ENCODE results near the gene MECR.

Gene MECR

DNA sequence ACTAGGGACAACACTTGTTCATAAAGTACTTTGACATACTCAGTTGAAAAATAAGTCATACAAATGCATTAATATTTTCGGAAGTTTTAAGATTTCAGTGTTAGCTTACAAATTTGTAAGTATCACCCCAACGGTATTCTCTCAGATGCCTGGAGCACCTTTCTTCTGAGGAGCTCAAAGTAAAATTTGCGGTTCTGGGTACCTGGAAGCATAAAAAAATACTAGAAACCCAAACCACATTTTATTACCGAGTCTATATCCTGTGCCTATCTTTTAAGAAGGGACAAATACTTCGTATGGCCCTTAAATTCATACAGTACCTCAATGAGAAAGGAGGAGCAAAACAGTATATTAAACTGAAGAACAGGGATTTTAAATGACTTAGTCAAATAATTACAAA, 59.2 kb downstream of the MECR start:
- no peak overlapping the region for H4K91ac ChIP-seq (ENCODE audit: low read length)
- H3K4me1 ChIP-seq (ENCODE audit: control insufficient read depth, insufficient read depth, low read depth, low read length), result peaks cover 2% of the 10 kb centered on the region
- H2BK12ac ChIP-seq (ENCODE audit: low read length in 2 of 2), result no peak overlapping the region
- H3K14ac ChIP-seq (ENCODE audit: low read length in 2 of 2), result no peak overlapping the region
- H3K4me3 ChIP-seq (ENCODE audit: insufficient read depth in 1 of 2, low read depth in 1 of 2, low read length in 2 of 2), result no peak overlapping the region
- no peak overlapping the region for H4K8ac ChIP-seq (ENCODE audit: low read length)
- H3K79me1 ChIP-seq (replicated peaks; ENCODE audit: low read length, poor library complexity, severe bottlenecking), result no peaks in the 10 kb centered on the region
- H3K9ac ChIP-seq (ENCODE audit: low read length), result no peak overlapping the region
- H3K27me3 ChIP-seq (ENCODE audit: control insufficient read depth in 1 of 2, insufficient read depth in 1 of 2, low read length in 2 of 2), result no peaks in the 10 kb centered on the region
- H2BK5ac ChIP-seq (ENCODE audit: low read depth, low read length, poor library complexity, severe bottlenecking), result no peak overlapping the region
- H2BK120ac ChIP-seq (ENCODE audit: low read depth, low read length), result no peak overlapping the region
- no peak overlapping the region for H2AFZ ChIP-seq (ENCODE audit: low read depth, low read length)
- no peak overlapping the region for H2BK15ac ChIP-seq (ENCODE audit: low read depth, poor library complexity, severe bottlenecking)
- H3K4me2 ChIP-seq (ENCODE audit: low read length, poor library complexity, severe bottlenecking), result no peak overlapping the region
- H3K23ac ChIP-seq (ENCODE audit: low read length in 2 of 2), result no peak overlapping the region
- DNase-seq, result no peak
- H3K36me3 ChIP-seq (ENCODE audit: control insufficient read depth in 1 of 2, insufficient read depth in 2 of 2, low read depth in 1 of 2, low read length in 2 of 2), result peaks cover 7 to 31% of the 10 kb centered on the region in 2 experiments
- H3K4ac ChIP-seq (ENCODE audit: low read depth in 1 of 2, low read length in 2 of 2), result no peak overlapping the region
- no peak overlapping the region for H3K27ac ChIP-seq (ENCODE audit: low read length, poor library complexity, severe bottlenecking)
- 100% methylated on average over 3 of the region's 5 CpGs for WGBS
- H2AK5ac ChIP-seq (ENCODE audit: low read length, severe bottlenecking), result no peak overlapping the region
- H3K18ac ChIP-seq (ENCODE audit: low read depth in 1 of 2, low read length in 2 of 2), result no peak overlapping the region
- no peaks in the 10 kb centered on the region for H3K9me3 ChIP-seq (ENCODE audit: control insufficient read depth, low read length)

DNA sequence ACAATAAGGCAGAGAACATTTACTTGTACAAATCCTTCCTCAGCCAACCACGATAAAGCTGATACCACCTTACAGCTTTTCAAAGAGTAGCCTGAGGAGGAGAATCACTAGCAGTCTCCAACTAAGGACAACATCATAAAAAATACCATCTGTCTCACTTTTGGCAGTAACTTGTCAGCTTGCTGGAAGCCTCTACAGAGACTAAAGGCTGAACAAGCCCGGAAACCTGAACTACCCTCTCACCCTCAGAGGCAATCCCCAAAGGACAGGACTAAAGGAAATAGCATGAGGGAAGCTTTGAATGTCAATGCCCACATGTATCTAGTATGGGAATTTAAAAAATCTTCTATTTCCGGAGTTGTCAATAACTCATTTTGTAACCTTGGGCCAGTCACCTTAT, 59.6 kb downstream of the MECR start:
- H2BK15ac ChIP-seq (ENCODE audit: low read depth, poor library complexity, severe bottlenecking), result no peak overlapping the region
- H3K4me2 ChIP-seq (ENCODE audit: low read length, poor library complexity, severe bottlenecking), result no peak overlapping the region
- no peaks in the 10 kb centered on the region for H3K79me1 ChIP-seq (replicated peaks; ENCODE audit: low read length, poor library complexity, severe bottlenecking)
- H3K9me3 ChIP-seq (ENCODE audit: control insufficient read depth, low read length), result no peaks in the 10 kb centered on the region
- H3K14ac ChIP-seq (ENCODE audit: low read length in 2 of 2), result no peak overlapping the region
- no peak overlapping the region for H3K18ac ChIP-seq (ENCODE audit: low read depth in 1 of 2, low read length in 2 of 2)
- H4K91ac ChIP-seq (ENCODE audit: low read length), result no peak overlapping the region
- H2AK5ac ChIP-seq (ENCODE audit: low read length, severe bottlenecking), result no peak overlapping the region
- H3K4me3 ChIP-seq (ENCODE audit: insufficient read depth in 1 of 2, low read depth in 1 of 2, low read length in 2 of 2), result no peak overlapping the region
- H3K9ac ChIP-seq (ENCODE audit: low read length), result peak overlapping the region; percentile 17
- no peak for DNase-seq
- no peak overlapping the region for H3K4ac ChIP-seq (ENCODE audit: low read depth in 1 of 2, low read length in 2 of 2)
- no peak overlapping the region for H2BK120ac ChIP-seq (ENCODE audit: low read depth, low read length)
- no peak overlapping the region for H2BK5ac ChIP-seq (ENCODE audit: low read depth, low read length, poor library complexity, severe bottlenecking)
- no peak overlapping the region for H3K27ac ChIP-seq (ENCODE audit: low read length, poor library complexity, severe bottlenecking)
- no peak overlapping the region for H2AFZ ChIP-seq (ENCODE audit: low read depth, low read length)
- no peaks in the 10 kb centered on the region for H3K27me3 ChIP-seq (ENCODE audit: control insufficient read depth in 1 of 2, insufficient read depth in 1 of 2, low read length in 2 of 2)
- peaks cover 3% of the 10 kb centered on the region for H3K4me1 ChIP-seq (ENCODE audit: control insufficient read depth, insufficient read depth, low read depth, low read length)
- WGBS, result 35% methylated on average over 3 of the region's 3 CpGs
- H4K8ac ChIP-seq (ENCODE audit: low read length), result no peak overlapping the region
- H2BK12ac ChIP-seq (ENCODE audit: low read length in 2 of 2), result no peak overlapping the region
- no peak overlapping the region for H3K23ac ChIP-seq (ENCODE audit: low read length in 2 of 2)
- H3K36me3 ChIP-seq (ENCODE audit: control insufficient read depth in 1 of 2, insufficient read depth in 2 of 2, low read depth in 1 of 2, low read length in 2 of 2), result peaks cover 9 to 35% of the 10 kb centered on the region in 2 experiments

DNA sequence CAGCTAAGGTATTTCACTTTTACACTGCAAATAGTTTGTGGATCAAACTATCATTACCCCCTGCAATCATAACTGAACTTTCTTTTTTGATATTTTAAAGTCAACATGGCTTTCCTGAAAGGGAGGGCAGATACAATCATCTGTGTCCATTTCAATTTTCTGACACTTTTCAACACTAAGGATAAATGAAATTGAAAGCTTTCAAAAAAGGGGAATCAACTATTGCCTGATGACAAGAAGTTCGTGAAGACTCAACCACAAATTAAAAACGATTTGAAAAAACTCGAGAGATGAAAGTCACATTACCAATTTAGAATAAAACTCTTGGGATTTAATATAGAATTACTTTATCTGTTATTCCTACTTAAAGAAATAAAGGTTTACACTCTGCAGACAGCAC, 60.8 kb downstream of the MECR start:
- Histone ChIP-seq H3K9ac (ENCODE audit: low read length) (no peak overlapping the region), H3K23ac (ENCODE audit: low read length in 2 of 2) (no peak overlapping the region), H2AK5ac (ENCODE audit: low read length, severe bottlenecking) (no peak overlapping the region), H3K79me1 (replicated peaks; ENCODE audit: low read length, poor library complexity, severe bottlenecking) (no peaks in the 10 kb centered on the region), H3K27me3 (ENCODE audit: control insufficient read depth in 1 of 2, insufficient read depth in 1 of 2, low read length in 2 of 2) (no peaks in the 10 kb centered on the region), H3K4me1 (ENCODE audit: control insufficient read depth, insufficient read depth, low read depth, low read length) (peaks cover 7% of the 10 kb centered on the region), H3K4ac (ENCODE audit: low read depth in 1 of 2, low read length in 2 of 2) (no peak overlapping the region), H4K8ac (ENCODE audit: low read length) (no peak overlapping the region), H3K9me3 (ENCODE audit: control insufficient read depth, low read length) (no peaks in the 10 kb centered on the region), H3K27ac (ENCODE audit: low read length, poor library complexity, severe bottlenecking) (no peak overlapping the region), H3K36me3 (ENCODE audit: control insufficient read depth in 1 of 2, insufficient read depth in 2 of 2, low read depth in 1 of 2, low read length in 2 of 2) (peaks cover 14 to 46% of the 10 kb centered on the region in 2 experiments), H3K14ac (ENCODE audit: low read length in 2 of 2) (no peak overlapping the region), H2AFZ (ENCODE audit: low read depth, low read length) (no peak overlapping the region), H2BK120ac (ENCODE audit: low read depth, low read length) (no peak overlapping the region), H2BK12ac (ENCODE audit: low read length in 2 of 2) (no peak overlapping the region), H4K91ac (ENCODE audit: low read length) (no peak overlapping the region), H2BK15ac (ENCODE audit: low read depth, poor library complexity, severe bottlenecking) (no peak overlapping the region), H3K4me2 (ENCODE audit: low read length, poor library complexity, severe bottlenecking) (no peak overlapping the region), H3K18ac (ENCODE audit: low read depth in 1 of 2, low read length in 2 of 2) (no peak overlapping the region), H2BK5ac (ENCODE audit: low read depth, low read length, poor library complexity, severe bottlenecking) (no peak overlapping the region), H3K4me3 (ENCODE audit: insufficient read depth in 1 of 2, low read depth in 1 of 2, low read length in 2 of 2) (no peak overlapping the region)
- DNase-seq, result no peak
- no CpG with 5 or more reads among the region's 3 CpGs for WGBS

DNA sequence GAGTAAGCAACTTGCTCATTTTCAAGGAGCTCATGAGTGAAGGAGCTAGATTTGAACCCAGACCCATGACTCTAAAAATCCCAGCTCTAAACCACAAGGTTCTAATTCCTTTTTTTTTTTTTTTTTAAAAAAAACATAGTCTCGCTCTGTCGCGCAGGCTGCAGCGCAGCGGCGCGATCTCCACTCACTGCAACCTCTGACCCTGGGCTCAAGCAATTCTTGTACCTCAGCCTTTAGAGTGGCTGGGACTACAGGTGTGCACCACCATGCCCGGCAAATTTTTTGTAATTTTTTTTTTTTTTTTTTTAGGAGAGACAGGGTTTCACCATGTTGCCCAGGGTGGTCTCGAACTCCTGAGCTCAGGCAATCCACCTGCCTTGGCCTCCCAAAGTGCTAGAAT, 62.8 kb downstream of the MECR start:
- no peak overlapping the region for H3K14ac ChIP-seq (ENCODE audit: low read length in 2 of 2)

More for the DNA sequence above, 62.8 kb downstream of the MECR start:
- no peak overlapping the region for H3K4ac ChIP-seq (ENCODE audit: low read depth in 1 of 2, low read length in 2 of 2)
- peaks cover 14 to 66% of the 10 kb centered on the region in 2 experiments for H3K36me3 ChIP-seq (ENCODE audit: control insufficient read depth in 1 of 2, insufficient read depth in 2 of 2, low read depth in 1 of 2, low read length in 2 of 2)
- no peaks in the 10 kb centered on the region for H3K79me1 ChIP-seq (replicated peaks; ENCODE audit: low read length, poor library complexity, severe bottlenecking)
- H3K27ac ChIP-seq (ENCODE audit: low read length, poor library complexity, severe bottlenecking), result no peak overlapping the region
- no peak overlapping the region for H3K18ac ChIP-seq (ENCODE audit: low read depth in 1 of 2, low read length in 2 of 2)
- H3K4me3 ChIP-seq (ENCODE audit: insufficient read depth in 1 of 2, low read depth in 1 of 2, low read length in 2 of 2), result no peak overlapping the region
- H2BK120ac ChIP-seq (ENCODE audit: low read depth, low read length), result no peak overlapping the region
- 100% methylated on average over 2 of the region's 9 CpGs for WGBS
- no peak for DNase-seq
- H2BK5ac ChIP-seq (ENCODE audit: low read depth, low read length, poor library complexity, severe bottlenecking), result no peak overlapping the region
- H3K23ac ChIP-seq (ENCODE audit: low read length in 2 of 2), result no peak overlapping the region
- H3K9me3 ChIP-seq (ENCODE audit: control insufficient read depth, low read length), result no peaks in the 10 kb centered on the region
- H2AK5ac ChIP-seq (ENCODE audit: low read length, severe bottlenecking), result no peak overlapping the region
- no peak overlapping the region for H3K9ac ChIP-seq (ENCODE audit: low read length)
- no peaks in the 10 kb centered on the region for H3K27me3 ChIP-seq (ENCODE audit: control insufficient read depth in 1 of 2, insufficient read depth in 1 of 2, low read length in 2 of 2)
- peaks cover 7% of the 10 kb centered on the region for H3K4me1 ChIP-seq (ENCODE audit: control insufficient read depth, insufficient read depth, low read depth, low read length)
- no peak overlapping the region for H2AFZ ChIP-seq (ENCODE audit: low read depth, low read length)
- H2BK12ac ChIP-seq (ENCODE audit: low read length in 2 of 2), result no peak overlapping the region
- no peak overlapping the region for H3K4me2 ChIP-seq (ENCODE audit: low read length, poor library complexity, severe bottlenecking)
- no peak overlapping the region for H2BK15ac ChIP-seq (ENCODE audit: low read depth, poor library complexity, severe bottlenecking)
- no peak overlapping the region for H4K8ac ChIP-seq (ENCODE audit: low read length)
- no peak overlapping the region for H4K91ac ChIP-seq (ENCODE audit: low read length)
